ENCODE results near the gene DUSP2.

The DUSP2 gene

DNA sequence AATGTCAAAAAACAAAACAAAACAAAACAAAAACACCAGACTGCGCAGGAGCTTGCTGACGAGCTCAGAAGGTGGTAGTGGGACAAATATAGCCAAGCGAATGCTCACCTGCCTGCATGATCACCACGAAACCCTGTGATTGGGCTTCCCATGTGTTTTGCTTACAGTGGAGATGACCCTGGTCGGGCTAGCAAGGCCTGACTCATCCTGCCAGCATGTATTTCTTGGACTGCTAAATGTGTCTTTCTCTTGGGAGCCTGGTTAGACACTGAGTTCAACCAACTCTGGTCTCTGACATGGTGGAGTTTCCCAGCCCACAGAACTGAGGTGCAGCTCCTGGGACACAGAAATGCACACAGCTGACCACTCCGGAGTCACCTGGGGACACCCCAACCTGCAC, 30.7 kb upstream of the DUSP2 start:
- no peak overlapping the region for H3K4me3 Mint-ChIP-seq
- no peaks in the 10 kb centered on the region for H3K9me3 Mint-ChIP-seq
- no peak for DNase-seq
- TF ChIP-seq, protein P1, sequence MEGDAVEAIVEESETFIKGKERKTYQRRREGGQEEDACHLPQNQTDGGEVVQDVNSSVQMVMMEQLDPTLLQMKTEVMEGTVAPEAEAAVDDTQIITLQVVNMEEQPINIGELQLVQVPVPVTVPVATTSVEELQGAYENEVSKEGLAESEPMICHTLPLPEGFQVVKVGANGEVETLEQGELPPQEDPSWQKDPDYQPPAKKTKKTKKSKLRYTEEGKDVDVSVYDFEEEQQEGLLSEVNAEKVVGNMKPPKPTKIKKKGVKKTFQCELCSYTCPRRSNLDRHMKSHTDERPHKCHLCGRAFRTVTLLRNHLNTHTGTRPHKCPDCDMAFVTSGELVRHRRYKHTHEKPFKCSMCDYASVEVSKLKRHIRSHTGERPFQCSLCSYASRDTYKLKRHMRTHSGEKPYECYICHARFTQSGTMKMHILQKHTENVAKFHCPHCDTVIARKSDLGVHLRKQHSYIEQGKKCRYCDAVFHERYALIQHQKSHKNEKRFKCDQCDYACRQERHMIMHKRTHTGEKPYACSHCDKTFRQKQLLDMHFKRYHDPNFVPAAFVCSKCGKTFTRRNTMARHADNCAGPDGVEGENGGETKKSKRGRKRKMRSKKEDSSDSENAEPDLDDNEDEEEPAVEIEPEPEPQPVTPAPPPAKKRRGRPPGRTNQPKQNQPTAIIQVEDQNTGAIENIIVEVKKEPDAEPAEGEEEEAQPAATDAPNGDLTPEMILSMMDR (IDR thresholded peaks at IDR 0.05) = no peak
- peaks cover 6% of the 10 kb centered on the region for H3K27me3 Mint-ChIP-seq (ENCODE audit: low read depth, poor library complexity)
- no peak overlapping the region for H3K27ac Mint-ChIP-seq
- no peaks in the 10 kb centered on the region for H3K36me3 Mint-ChIP-seq (ENCODE audit: low read depth)
- H3K4me1 Mint-ChIP-seq = peaks cover 8% of the 10 kb centered on the region

DNA sequence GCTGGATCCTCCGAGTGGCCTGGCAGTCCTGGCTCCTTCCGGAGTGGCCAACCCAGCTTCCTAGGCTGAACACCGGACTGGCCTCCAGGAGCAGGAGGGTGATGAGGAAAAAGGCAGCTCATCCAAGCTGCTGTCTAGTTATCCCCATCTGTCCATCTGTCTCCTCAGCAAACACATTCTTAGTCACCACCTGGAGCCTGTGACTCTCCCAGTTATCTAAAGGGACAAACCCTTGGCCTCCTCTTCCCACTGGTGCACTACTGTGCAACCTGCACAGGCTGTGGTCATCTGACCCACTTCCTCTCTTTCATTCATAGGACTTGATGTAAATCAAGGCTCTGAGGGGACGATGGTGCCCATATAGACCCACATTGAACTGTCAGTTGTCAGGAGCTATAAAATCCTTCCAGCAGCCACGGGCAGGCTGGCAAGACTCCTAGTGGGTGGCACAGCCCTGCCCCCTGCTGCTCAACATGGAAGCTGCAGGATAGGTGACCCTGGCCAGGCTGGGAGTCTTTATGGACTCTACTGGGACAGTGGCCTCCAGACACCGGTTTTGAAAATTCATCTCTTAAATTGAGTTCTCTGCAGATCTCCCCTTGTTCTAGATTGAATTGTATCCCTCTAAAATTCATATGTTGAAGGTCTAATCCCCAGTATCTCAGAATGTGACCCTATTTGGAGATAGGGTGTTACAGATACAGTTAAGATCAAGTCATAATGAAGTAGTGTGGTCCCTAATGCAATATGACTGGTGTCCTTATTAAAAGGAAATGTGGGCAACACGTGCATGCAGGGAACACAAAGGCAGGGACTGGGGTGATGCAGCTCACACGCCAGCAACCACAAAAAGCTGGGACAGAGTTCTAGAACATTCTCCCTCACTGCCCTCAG, 29.3 kb upstream of the DUSP2 start:
- no peak overlapping the region for H3K4me3 Mint-ChIP-seq
- H3K36me3 Mint-ChIP-seq (ENCODE audit: low read depth) = no peaks in the 10 kb centered on the region
- no peak overlapping the region for H3K27ac Mint-ChIP-seq
- TF ChIP-seq, protein P1 (IDR thresholded peaks at IDR 0.05) = peak; percentile 97
- H3K4me1 Mint-ChIP-seq = peaks cover 6% of the 10 kb centered on the region
- peaks cover 12% of the 10 kb centered on the region for H3K9me3 Mint-ChIP-seq
- peaks cover 6% of the 10 kb centered on the region for H3K27me3 Mint-ChIP-seq (ENCODE audit: low read depth, poor library complexity)
- peak; percentile 86 for DNase-seq

DNA sequence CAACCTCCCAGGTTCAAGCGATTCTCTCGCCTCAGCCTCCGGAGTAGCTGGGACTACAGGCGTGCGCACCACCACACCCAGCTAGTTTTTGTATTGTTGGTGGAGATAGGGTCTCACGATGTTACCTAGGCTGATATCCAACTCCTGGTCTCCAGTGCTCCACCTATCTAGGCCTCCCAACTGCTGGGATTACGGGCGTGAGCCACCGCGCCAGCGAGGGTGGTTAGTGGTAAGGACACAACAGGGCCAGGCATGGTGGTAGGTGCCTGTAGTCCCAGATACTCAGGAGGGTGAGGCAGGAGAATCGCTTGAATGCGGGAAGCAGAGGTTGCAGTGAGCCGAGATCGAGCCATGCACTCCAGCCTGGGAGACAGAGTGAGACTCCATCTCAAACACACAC, 26.6 kb upstream of the DUSP2 start:
- Mint-ChIP-seq H3K27me3 (ENCODE audit: low read depth, poor library complexity) (peaks cover 17% of the 10 kb centered on the region), H3K4me3 (no peak overlapping the region), H3K36me3 (ENCODE audit: low read depth) (no peaks in the 10 kb centered on the region), H3K9me3 (peaks cover 20% of the 10 kb centered on the region), H3K27ac (no peak overlapping the region), H3K4me1 (peaks cover 3% of the 10 kb centered on the region)
- TF ChIP-seq, protein P1 (IDR thresholded peaks at IDR 0.05) = no peak
- no peak for DNase-seq

DNA sequence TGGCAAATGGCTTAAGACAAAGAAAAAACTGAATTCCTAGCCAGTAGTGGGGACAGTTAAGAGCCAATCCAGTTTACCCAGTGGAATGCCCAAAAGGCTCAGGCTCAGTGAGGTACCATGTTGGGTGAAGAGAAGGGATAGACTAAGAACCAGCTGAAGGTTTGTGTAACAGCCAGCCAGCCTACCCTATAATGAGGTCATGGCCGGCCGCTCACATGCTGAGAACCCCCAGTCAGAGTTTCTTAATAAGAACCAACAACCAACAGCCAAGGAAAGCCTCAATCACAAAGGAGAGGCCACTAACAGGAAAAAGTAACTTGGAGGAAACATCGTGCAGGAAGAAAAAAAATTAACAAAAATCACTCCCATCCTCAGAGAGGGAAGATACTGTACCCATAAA, 25.4 kb upstream of the DUSP2 start:
- no peak overlapping the region for H3K4me3 Mint-ChIP-seq
- TF ChIP-seq, protein P1 (IDR thresholded peaks at IDR 0.05) = no peak
- H3K4me1 Mint-ChIP-seq = peaks cover 3% of the 10 kb centered on the region
- DNase-seq = no peak
- H3K9me3 Mint-ChIP-seq = peaks cover 20% of the 10 kb centered on the region
- H3K36me3 Mint-ChIP-seq (ENCODE audit: low read depth) = no peaks in the 10 kb centered on the region
- H3K27ac Mint-ChIP-seq = no peak overlapping the region
- peaks cover 12% of the 10 kb centered on the region for H3K27me3 Mint-ChIP-seq (ENCODE audit: low read depth, poor library complexity)

DNA sequence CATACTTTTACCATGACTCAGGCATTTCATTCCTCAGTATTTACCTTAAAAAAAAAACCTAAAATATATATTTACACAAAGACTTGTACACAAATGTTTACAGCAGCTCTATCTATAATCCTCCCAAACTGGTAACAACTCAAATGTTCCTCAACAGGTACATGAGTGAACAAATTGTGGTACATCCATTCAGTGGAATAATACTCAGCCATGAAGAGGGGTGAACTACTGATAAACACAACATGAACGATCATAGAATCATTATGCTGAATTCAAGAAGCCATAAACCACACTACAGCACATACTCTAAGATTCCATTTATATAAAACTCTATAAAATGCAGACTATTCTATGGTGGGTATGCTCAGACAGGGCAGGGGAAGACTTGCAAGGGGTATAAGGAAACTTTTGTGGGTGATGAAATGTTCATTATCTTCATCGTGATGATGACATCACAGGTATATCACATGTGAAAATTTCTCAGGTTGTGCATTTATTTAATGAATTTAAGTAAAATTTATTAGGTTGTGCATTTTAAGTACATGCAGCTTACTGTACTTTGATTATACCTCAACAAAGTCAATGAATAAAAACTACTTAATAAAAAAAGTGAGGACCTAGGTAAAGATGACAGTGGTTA, 24.7 kb upstream of the DUSP2 start:
- Mint-ChIP-seq H3K9me3 (peaks cover 20% of the 10 kb centered on the region), H3K4me3 (no peak overlapping the region)

More for the DNA sequence above, 24.7 kb upstream of the DUSP2 start:
- no peaks in the 10 kb centered on the region for H3K36me3 Mint-ChIP-seq (ENCODE audit: low read depth)
- H3K27me3 Mint-ChIP-seq (ENCODE audit: low read depth, poor library complexity) = peaks cover 12% of the 10 kb centered on the region
- TF ChIP-seq, protein P1 (IDR thresholded peaks at IDR 0.05) = no peak
- no peak overlapping the region for H3K27ac Mint-ChIP-seq
- DNase-seq = no peak
- H3K4me1 Mint-ChIP-seq = peaks cover 5% of the 10 kb centered on the region

All from nephron progenitor cell (in vitro differentiated cells).